ENCODE data around the gene KCNMA1. TPM values are rescaled to one million over a fixed set of nuclear protein-coding genes. Genes with fewer than 3 reads are reported as not detected.

The KCNMA1 gene
- total RNA-seq, 1 experiment from 2014 or later, result 20.7 TPM

DNA sequence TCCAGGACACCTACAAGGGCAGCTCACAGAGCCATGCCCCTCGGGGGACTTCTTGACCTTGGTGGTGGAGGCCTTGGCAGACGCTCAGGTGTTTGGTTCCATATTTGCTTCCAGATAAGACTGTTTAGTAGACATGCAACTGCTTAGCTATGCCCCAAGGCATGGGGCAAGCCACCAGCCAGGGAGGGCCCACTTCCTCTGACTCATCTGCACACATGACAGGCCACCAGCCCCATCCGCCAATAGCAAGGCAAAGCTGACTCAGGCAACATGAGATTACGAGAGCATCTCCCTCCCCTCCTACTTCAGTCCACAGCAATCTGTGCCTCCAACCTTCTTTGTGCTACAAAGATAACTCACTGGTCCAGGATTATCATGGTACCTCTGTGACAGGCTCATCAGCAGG is 54.9 kb downstream of the KCNMA1 start:
- Mint-ChIP-seq H3K27ac (ENCODE audit: unreplicated experiment) (no peak overlapping the region), H3K4me3 (ENCODE audit: unreplicated experiment) (no peak overlapping the region), H3K9me3 (ENCODE audit: unreplicated experiment) (no peaks in the 10 kb centered on the region), H3K36me3 (ENCODE audit: insufficient read depth, unreplicated experiment) (no peaks in the 10 kb centered on the region), H3K4me1 (ENCODE audit: low read depth, unreplicated experiment) (peaks cover 7% of the 10 kb centered on the region), H3K27me3 (ENCODE audit: insufficient read depth, unreplicated experiment) (no peaks in the 10 kb centered on the region)
- CTCF ChIA-PET, result no interaction called here
- POLR2A ChIA-PET, result no interaction called here
- intact Hi-C loops (cut with micrococcal nuclease; ENCODE audit: unreplicated experiment), result no loop called here
- peak; percentile 49 to 60 for DNase-seq
- H3K36me3 ChIP-seq (ENCODE audit: control insufficient read depth, insufficient read depth, low read length), result no peaks in the 10 kb centered on the region
- H3K27me3 ChIP-seq (replicated peaks; ENCODE audit: control insufficient read depth, insufficient read depth, low read length), result no peaks in the 10 kb centered on the region
- TF ChIP-seq, protein P1, sequence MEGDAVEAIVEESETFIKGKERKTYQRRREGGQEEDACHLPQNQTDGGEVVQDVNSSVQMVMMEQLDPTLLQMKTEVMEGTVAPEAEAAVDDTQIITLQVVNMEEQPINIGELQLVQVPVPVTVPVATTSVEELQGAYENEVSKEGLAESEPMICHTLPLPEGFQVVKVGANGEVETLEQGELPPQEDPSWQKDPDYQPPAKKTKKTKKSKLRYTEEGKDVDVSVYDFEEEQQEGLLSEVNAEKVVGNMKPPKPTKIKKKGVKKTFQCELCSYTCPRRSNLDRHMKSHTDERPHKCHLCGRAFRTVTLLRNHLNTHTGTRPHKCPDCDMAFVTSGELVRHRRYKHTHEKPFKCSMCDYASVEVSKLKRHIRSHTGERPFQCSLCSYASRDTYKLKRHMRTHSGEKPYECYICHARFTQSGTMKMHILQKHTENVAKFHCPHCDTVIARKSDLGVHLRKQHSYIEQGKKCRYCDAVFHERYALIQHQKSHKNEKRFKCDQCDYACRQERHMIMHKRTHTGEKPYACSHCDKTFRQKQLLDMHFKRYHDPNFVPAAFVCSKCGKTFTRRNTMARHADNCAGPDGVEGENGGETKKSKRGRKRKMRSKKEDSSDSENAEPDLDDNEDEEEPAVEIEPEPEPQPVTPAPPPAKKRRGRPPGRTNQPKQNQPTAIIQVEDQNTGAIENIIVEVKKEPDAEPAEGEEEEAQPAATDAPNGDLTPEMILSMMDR (IDR thresholded peaks at IDR 0.05; ENCODE audit: insufficient read depth in 1 of 2, low read depth in 1 of 2, low read length in 1 of 2, severe bottlenecking in 1 of 2, unreplicated experiment in 1 of 2), result no peak
- BruUV-seq (replicated peaks), result no TSS peak
- H3K4me1 ChIP-seq, result peaks cover 25% of the 10 kb centered on the region; the same call in 1 of the 2 replicates
- H3K4me3 ChIP-seq (ENCODE audit: low read depth, low read length), result no peak overlapping the region
- H3K9me3 ChIP-seq, result no peaks in the 10 kb centered on the region

DNA sequence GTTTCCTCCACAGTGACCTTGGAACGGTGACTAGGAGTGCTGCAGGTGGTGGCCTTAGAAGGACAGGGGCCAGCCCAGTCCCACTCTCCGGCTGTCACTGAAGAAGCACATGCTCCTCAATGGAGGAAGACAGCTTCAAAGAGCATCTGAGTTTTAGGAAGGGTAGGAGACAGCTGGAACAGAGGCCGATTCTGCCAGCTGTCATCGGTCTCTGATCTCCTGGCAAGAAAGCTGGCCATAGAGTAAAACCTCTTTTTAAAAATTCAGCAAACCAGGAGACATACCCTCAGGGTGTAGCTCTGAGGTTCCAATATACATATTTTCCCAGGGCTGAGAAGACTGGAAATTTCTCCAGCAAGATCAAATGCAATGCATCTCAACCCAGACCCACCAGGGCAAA is 55.9 kb downstream of the KCNMA1 start:
- CTCF ChIA-PET, result no interaction called here
- Histone ChIP-seq H3K4me3 (ENCODE audit: low read depth, low read length) (no peak overlapping the region), H3K27me3 (replicated peaks; ENCODE audit: control insufficient read depth, insufficient read depth, low read length) (no peaks in the 10 kb centered on the region), H3K4me1 (peaks cover 16% of the 10 kb centered on the region; the same call in 1 of the 2 replicates), H3K36me3 (ENCODE audit: control insufficient read depth, insufficient read depth, low read length) (no peaks in the 10 kb centered on the region), H3K9me3 (no peaks in the 10 kb centered on the region)
- H3K36me3 Mint-ChIP-seq (ENCODE audit: insufficient read depth, unreplicated experiment), result no peaks in the 10 kb centered on the region
- no TSS peak for BruUV-seq (replicated peaks)
- no peaks in the 10 kb centered on the region for H3K27me3 Mint-ChIP-seq (ENCODE audit: insufficient read depth, unreplicated experiment)
- H3K4me1 Mint-ChIP-seq (ENCODE audit: low read depth, unreplicated experiment), result peaks cover 6% of the 10 kb centered on the region
- no peaks in the 10 kb centered on the region for H3K9me3 Mint-ChIP-seq (ENCODE audit: unreplicated experiment)
- no peak for DNase-seq
- TF ChIP-seq, protein P1 (IDR thresholded peaks at IDR 0.05; ENCODE audit: insufficient read depth in 1 of 2, low read depth in 1 of 2, low read length in 1 of 2, severe bottlenecking in 1 of 2, unreplicated experiment in 1 of 2), result no peak
- POLR2A ChIA-PET, result no interaction called here
- H3K4me3 Mint-ChIP-seq (ENCODE audit: unreplicated experiment), result no peak overlapping the region
- H3K27ac Mint-ChIP-seq (ENCODE audit: unreplicated experiment), result no peak overlapping the region
- intact Hi-C loops (cut with micrococcal nuclease; ENCODE audit: unreplicated experiment), result no loop called here

DNA sequence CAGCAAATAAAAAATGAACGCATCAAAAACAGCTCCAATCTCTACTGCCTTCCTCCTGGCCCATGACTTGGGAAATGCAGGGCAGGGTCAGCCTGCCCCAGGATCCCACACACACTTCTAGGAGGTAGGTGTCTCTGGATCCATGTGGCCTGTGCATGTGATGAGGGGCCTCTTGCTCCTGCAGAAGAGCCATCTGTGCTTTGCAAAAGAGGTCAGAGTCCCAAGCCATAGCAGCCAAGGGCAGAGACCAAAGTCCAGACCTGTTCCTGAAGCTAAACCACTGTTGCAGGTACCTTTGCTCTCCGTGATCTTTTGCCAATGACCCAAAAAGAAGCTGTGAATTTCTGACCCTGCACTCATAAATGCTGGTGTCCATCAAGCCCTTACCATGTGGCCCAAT is 57.1 kb downstream of the KCNMA1 start:
- peaks cover 14% of the 10 kb centered on the region; the same call in 1 of the 2 replicates for H3K4me1 ChIP-seq

More for the DNA sequence above, 57.1 kb downstream of the KCNMA1 start:
- CTCF ChIA-PET, result no interaction called here
- peak in 1 of 2 experiments; percentile 42 for DNase-seq
- POLR2A ChIA-PET, result interaction anchor here (0.5 kb wide), 1 partner anchor 26 kb away, joined by 3 read pairs; no protein-coding TSS in a partner anchor
- no peaks in the 10 kb centered on the region for H3K27me3 ChIP-seq (replicated peaks; ENCODE audit: control insufficient read depth, insufficient read depth, low read length)
- Mint-ChIP-seq H3K27me3 (ENCODE audit: insufficient read depth, unreplicated experiment) (no peaks in the 10 kb centered on the region), H3K9me3 (ENCODE audit: unreplicated experiment) (no peaks in the 10 kb centered on the region), H3K27ac (ENCODE audit: unreplicated experiment) (no peak overlapping the region), H3K4me3 (ENCODE audit: unreplicated experiment) (no peak overlapping the region), H3K36me3 (ENCODE audit: insufficient read depth, unreplicated experiment) (no peaks in the 10 kb centered on the region), H3K4me1 (ENCODE audit: low read depth, unreplicated experiment) (peaks cover 6% of the 10 kb centered on the region)
- H3K4me3 ChIP-seq (ENCODE audit: low read depth, low read length), result no peak overlapping the region
- no peaks in the 10 kb centered on the region for H3K36me3 ChIP-seq (ENCODE audit: control insufficient read depth, insufficient read depth, low read length)
- no peaks in the 10 kb centered on the region for H3K9me3 ChIP-seq
- no TSS peak for BruUV-seq (replicated peaks)
- TF ChIP-seq, protein P1 (IDR thresholded peaks at IDR 0.05; ENCODE audit: insufficient read depth in 1 of 2, low read depth in 1 of 2, low read length in 1 of 2, severe bottlenecking in 1 of 2, unreplicated experiment in 1 of 2), result no peak
- intact Hi-C loops (cut with micrococcal nuclease; ENCODE audit: unreplicated experiment), result no loop called here
